NAMALWA (cell line): ENCODE results near the gene JAZF1.
"Not testable (repeated sequence)": the region's sequence is repeated elsewhere in the genome, so short reads cannot be mapped to it uniquely, and the experiment has no call there.

Experiments
- DNase-seq: peaks from one replicate; pipeline ENCODE4 v3.0.0-alpha.2; 2015; ENCODE audit warnings: low spot score

The JAZF1 gene

GRCh38 chr7:27941522-27941921, 239.1 kb downstream of the JAZF1 start:
- DNase-seq, result no peak

- DNase-seq, result no peak
Measured at GRCh38 chr7:27940341-27940740, 240.3 kb downstream of the JAZF1 start.

DNA sequence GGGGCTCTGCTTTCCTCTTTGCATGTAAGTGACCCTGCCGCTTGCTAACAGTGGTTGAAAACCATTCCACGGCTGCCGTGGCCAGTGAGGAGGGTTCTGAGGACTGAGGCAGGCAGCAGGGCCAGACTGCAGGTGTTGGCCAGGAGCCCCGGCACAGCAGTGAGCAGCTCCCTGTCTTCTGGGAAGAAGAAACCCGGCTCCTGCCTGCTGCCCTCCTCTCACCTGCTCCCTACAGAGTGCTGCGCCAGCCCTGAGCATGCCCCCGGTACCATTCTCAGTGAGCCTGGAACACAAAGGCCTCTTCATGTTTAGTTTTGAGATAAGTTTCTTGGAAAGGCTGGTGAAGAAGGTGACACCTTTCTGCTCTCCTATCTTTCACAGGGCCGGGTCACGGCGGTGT, 240.7 kb downstream of the JAZF1 start:
- no peak for DNase-seq

DNA sequence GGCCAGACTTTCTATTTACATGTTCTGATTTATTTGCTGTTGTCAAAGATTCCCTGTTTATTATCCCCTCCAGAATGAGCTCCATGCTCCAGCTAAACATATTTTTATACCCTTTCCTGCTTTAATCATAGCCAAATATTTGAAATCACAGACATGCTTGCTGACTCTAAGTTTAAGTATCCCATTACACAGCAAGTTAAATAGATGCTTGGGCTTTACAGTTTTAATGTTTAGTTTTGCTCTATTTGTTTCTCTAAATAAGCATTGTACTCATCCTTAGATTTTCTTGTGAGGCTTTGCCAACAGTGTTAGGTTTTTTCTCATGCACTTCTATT, 243.9 kb downstream of the JAZF1 start:
- DNase-seq, result no peak

DNA sequence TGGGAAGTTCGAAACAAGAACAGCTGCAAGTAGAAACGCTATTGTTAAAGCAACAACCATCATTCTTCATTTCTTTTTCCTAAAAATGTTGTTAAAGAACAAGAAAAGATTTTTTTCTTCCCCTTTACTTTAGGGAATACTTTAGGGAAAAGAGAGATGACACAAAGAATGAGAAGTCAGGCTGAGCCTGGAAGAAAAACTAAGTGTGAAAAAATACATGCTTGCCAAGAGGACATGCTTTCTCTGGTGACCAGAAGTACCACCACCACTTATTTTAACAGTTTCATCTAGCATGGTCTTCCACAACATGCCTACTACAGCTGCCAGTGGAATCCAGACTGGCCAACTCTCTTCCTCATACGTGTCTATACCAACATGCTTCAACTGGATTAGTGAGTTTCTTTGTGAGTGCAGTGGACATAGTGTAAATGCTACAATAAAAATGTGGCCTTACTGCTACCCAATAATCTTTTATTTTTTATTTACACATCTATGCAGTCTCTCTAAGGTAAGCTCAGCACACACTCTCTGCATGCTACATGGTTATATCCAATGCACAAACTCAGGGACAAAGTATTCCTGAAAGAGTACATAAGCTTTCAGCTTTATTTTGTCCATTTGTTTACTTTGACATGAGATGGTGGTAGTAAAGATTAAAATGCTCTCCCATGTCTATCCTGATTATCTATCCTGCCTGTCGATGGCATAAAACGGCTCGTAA, 244.4 kb downstream of the JAZF1 start:
- DNase-seq, result no peak

- peak; percentile 63 for DNase-seq
Measured at GRCh38 chr7:27933671-27934565, 246.7 kb downstream of the JAZF1 start.

- no peak for DNase-seq
Measured at GRCh38 chr7:27930910-27931476, 249.6 kb downstream of the JAZF1 start.

DNA sequence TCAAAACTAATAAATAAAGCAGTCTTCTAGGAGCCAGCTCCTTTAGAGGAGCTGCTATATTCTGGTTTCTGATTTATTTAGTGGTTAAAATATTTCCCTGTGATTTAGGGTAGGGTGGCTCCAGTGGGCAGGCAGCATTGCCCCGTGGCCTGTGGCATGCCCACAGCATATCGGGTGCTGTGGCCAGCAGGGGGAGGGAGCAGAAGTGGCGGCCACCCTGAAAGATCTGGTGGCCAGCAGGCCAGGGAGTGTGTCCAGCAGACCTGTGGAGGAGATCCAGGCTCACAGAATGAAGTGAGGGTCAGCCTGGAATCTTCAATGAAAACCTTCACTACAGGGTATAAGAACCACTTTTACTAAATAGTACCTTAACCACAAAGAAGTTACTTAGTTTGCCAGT, 251.5 kb downstream of the JAZF1 start:
- no peak for DNase-seq

DNA sequence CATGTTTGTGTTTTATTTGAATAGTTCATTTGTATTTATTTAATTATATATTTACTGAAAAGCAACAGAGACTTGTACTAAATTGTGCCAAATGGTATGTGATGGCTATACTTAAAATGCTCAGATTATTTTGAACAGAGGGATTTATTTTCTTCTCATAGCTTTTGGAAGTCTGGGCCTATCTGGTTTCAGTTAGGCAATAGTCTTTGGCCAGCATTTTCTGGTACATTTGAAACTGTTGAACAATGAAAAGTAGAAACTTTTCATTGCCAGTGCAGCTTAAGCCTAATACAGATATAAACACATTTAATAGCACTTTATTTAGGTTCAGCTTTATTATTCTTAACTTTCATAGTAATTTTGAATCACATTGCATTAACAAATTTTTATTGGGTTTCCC, 252.6 kb downstream of the JAZF1 start:
- no peak for DNase-seq

- DNase-seq, result no peak
Measured at GRCh38 chr7:27925573-27926201, 254.9 kb downstream of the JAZF1 start.

- DNase-seq, result peak; percentile 60
Measured at GRCh38 chr7:27923642-27923980, 257.0 kb downstream of the JAZF1 start.

- DNase-seq, result peak; percentile 91
Measured at GRCh38 chr7:27922907-27923641, 257.5 kb downstream of the JAZF1 start.

- not testable (repeated sequence) for DNase-seq
Measured at GRCh38 chr7:27922389-27922788, 258.2 kb downstream of the JAZF1 start.

GRCh38 chr7:27921081-27921836, 259.3 kb downstream of the JAZF1 start:
- DNase-seq, result peak; percentile 95

GRCh38 chr7:27920281-27920946, 260.2 kb downstream of the JAZF1 start:
- DNase-seq, result peak; percentile 75

- DNase-seq, result peak; percentile 38
Measured at GRCh38 chr7:27918503-27918902, 262.1 kb downstream of the JAZF1 start.

DNA sequence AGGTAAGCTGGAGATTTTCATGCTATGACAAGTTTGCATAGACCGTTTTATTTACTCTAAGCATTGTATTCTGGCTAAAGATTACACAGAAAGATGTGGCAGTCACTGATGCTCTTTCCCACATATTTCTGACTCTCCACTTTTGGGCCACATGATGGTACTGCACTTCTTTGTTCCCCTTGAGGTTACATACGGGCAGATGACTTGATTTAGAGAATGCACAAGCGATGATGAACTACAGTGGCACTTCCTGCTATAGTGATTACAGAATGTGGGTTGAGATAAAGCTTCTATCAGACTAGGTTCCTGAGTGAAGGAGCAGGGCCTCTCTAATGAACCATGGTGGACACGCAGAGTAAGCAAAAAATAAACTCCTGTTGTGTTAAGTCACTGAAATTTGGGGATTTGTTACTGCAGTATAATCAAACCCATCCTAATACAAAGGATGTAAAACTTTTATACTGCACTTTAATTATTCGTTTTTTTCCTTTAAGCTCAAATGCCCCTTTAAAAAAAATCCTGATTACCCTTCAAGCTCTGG, 262.8 kb downstream of the JAZF1 start:
- DNase-seq, result peak; percentile 38

DNA sequence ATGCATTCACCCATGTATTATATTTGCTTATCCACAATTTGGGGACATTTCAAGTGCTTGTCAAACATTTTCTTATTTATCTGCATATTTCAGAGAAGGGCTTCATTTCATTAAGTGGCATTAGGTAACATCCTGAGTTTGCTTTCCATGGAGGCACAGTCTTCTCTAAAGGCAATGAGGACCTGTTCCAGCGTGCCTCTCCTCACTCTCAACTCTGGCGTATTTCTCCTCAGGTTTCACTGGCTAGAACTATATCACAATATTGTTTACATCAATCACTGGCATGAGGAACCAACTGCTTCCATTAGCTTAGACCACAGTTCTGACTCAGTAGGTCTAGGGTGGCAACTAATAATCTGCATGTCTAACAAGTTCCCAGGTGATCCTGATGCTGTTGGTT, 263.5 kb downstream of the JAZF1 start:
- DNase-seq, result no peak

DNA sequence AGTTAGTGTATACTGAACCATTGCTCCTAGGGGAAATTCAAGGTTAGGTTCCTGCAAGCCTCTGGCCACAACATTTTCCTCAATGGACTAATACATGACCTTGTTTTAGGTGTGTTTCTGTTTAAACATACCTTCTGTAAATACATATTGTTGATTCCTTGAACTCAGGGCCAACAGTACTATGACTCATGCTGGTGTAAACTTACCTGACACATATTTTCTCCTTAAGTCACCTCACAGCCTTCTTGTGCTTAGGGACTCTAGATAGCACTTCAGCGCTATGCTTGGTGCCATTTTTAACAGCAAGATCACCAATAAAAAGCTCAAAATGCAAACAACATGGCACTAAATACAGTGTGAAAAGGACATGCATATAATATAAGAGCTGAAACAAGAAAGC, 264.2 kb downstream of the JAZF1 start:
- DNase-seq, result no peak

DNA sequence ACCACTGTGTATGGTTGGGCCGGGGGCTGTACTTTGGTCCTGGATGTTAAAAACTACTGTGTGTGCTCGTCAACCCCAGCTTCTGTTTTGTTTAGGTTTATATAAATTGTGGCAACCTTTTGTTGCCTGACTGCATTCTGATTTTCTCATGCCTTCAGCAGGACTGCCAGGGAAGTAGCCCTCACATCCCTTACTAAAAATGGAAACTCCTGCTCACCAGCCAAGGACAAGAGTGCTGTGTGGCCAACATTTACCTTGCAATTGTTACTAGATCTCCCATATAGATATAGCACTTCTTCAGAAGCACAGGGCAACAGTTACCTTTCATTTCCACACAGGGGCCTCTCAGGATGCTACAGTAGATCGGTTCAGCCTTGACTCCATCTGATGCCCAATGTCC, 266.2 kb downstream of the JAZF1 start:
- DNase-seq, result no peak
